IMR-90 (cell line): ENCODE measurements around the gene SEZ6L2. TPM values are rescaled to one million over a fixed set of nuclear protein-coding genes. Genes with fewer than 3 reads are reported as not detected.

Source experiments
- ATAC-seq: fragments of 200-7000 bp; cut with Tn5 transposase; 2 replicates; pipeline ENCODE4 v1.9.1; 2020; ENCODE audit warnings: low read depth, mild to moderate bottlenecking, moderate library complexity
- BruUV-seq: library from RNA; stranded (reverse); fragments of 400-500 nt; replicated peaks from 2 replicates; lab custom pipeline; 2021; lab: Mats Ljungman, UMichigan
- CTCF ChIA-PET: fragments of 300-600 bp; formaldehyde crosslinking; extraction: SDS; loops from one replicate; lab custom pipeline; 2021; ENCODE audit warnings: antibody characterized with exemption; lab: Yijun Ruan, JAX
- POLR2A ChIA-PET: fragments of 300-600 bp; sonication (Branson Sonifier 250); formaldehyde crosslinking; loops from one replicate; lab custom pipeline; 2022; ENCODE audit warnings: antibody characterized with exemption; ENCODE audit not compliant: unreplicated experiment; lab: Charles Lee
- DNase-seq: peaks from one replicate; pipeline ENCODE4 v3.0.0; 2013
- H2AFZ ChIP-seq: replicated peaks from 2 replicates; pipeline ENCODE3; 2013; ENCODE audit warnings: low read length, mild to moderate bottlenecking; ENCODE audit not compliant: poor library complexity
- H2AK5ac ChIP-seq: 2 replicates; pipeline ENCODE4 v1.6.1; 2013; ENCODE audit warnings: low read depth, low read length, inconsistent platforms
- H2AK9ac ChIP-seq: replicated peaks from 2 replicates; pipeline ENCODE3; 2013; ENCODE audit warnings: mild to moderate bottlenecking, low read depth, low read length, moderate library complexity; ENCODE audit not compliant: poor library complexity
- H2BK120ac ChIP-seq: 2 replicates; pipeline ENCODE4 v1.6.1; 2013; ENCODE audit warnings: low read depth, low read length, inconsistent platforms
- H2BK15ac ChIP-seq: 3 replicates; pipeline ENCODE4 v1.6.1; 2013; ENCODE audit warnings: low read depth, low read length, inconsistent platforms
- H2BK20ac ChIP-seq: 2 replicates; pipeline ENCODE4 v1.6.1; 2013; ENCODE audit warnings: low read depth, mild to moderate bottlenecking, inconsistent platforms, low read length, moderate library complexity
- H2BK5ac ChIP-seq: 2 replicates; pipeline ENCODE4 v1.6.1; 2013; ENCODE audit warnings: mild to moderate bottlenecking, low read depth, low read length, inconsistent platforms; ENCODE audit not compliant: poor library complexity, severe bottlenecking
- H3K14ac ChIP-seq: replicated peaks from 2 replicates; pipeline ENCODE4 v1.6.1; 2013; ENCODE audit warnings: low read depth, low read length, inconsistent platforms
- H3K18ac ChIP-seq: 2 replicates; pipeline ENCODE4 v1.6.1; 2013; ENCODE audit warnings: low read depth, low read length, control low read depth
- H3K23ac ChIP-seq: 2 replicates; pipeline ENCODE4 v1.6.1; 2013; ENCODE audit warnings: low read depth, low read length, inconsistent platforms
- H3K27ac ChIP-seq: 2 replicates; pipeline ENCODE4 v1.5.1; 2013; ENCODE audit warnings: mild to moderate bottlenecking, control low read depth, low read length; ENCODE audit not compliant: insufficient read depth
- H3K27me3 ChIP-seq: 2 replicates; pipeline ENCODE4 v1.6.1; 2013; ENCODE audit warnings: low read length; ENCODE audit not compliant: control insufficient read depth, insufficient read depth
- H3K36me3 ChIP-seq: 2 replicates; pipeline ENCODE4 v1.6.1; 2013; ENCODE audit warnings: low read length, mixed read lengths; ENCODE audit not compliant: control insufficient read depth, insufficient read depth
- H3K4ac ChIP-seq: 2 replicates; pipeline ENCODE4 v1.6.1; 2013; ENCODE audit warnings: low read depth, low read length, inconsistent platforms
- H3K4me1 ChIP-seq: 2 replicates; pipeline ENCODE4 v1.6.1; 2013; ENCODE audit warnings: low read length, mixed read lengths; ENCODE audit not compliant: control insufficient read depth, insufficient read depth
- H3K4me2 ChIP-seq: 2 replicates; pipeline ENCODE4 v1.6.1; 2013; ENCODE audit warnings: low read depth, mild to moderate bottlenecking, control low read depth, low read length, moderate library complexity
- H3K4me3 ChIP-seq: 2 replicates; pipeline ENCODE4 v1.5.1; 2013; ENCODE audit warnings: low read depth, mild to moderate bottlenecking, control low read depth, low read length, moderate library complexity; ENCODE audit not compliant: insufficient read depth
- H3K56ac ChIP-seq: 2 replicates; pipeline ENCODE4 v1.6.1; 2013; ENCODE audit warnings: low read length, inconsistent platforms; ENCODE audit not compliant: insufficient read depth; ENCODE audit errors: extremely low read depth
- H3K79me1 ChIP-seq, 2 experiments: 2 replicates each; pipeline ENCODE4 v1.6.1; 2013; ENCODE audit warnings: low read length in 2 of 2, inconsistent platforms in 1 of 2, low read depth in 1 of 2
- H3K9ac ChIP-seq: 2 replicates; pipeline ENCODE4 v1.6.1; 2013; ENCODE audit warnings: low read depth, low read length, control low read depth
- H3K9me1 ChIP-seq: 2 replicates; pipeline ENCODE4 v1.6.1; 2013; ENCODE audit warnings: low read length, inconsistent platforms; ENCODE audit not compliant: insufficient read depth
- H3K9me3 ChIP-seq: 2 replicates; pipeline ENCODE4 v1.6.1; 2013; ENCODE audit warnings: low read length; ENCODE audit not compliant: control insufficient read depth, insufficient read depth
- H4K20me1 ChIP-seq: 2 replicates; pipeline ENCODE4 v1.6.1; 2013; ENCODE audit warnings: low read length, inconsistent platforms; ENCODE audit not compliant: insufficient read depth
- H4K5ac ChIP-seq: 2 replicates; pipeline ENCODE4 v1.6.1; 2013; ENCODE audit warnings: mild to moderate bottlenecking, low read depth, low read length, control low read depth
- H4K8ac ChIP-seq, 2 experiments: 2 replicates each; pipeline ENCODE4 v1.6.1; 2013; ENCODE audit warnings: low read depth in 2 of 2, low read length in 2 of 2, control low read depth in 1 of 2, inconsistent platforms in 1 of 2
- H4K91ac ChIP-seq: 2 replicates; pipeline ENCODE4 v1.6.1; 2013; ENCODE audit warnings: low read depth, low read length, inconsistent platforms; ENCODE audit not compliant: insufficient read depth
- CHD1 ChIP-seq: IDR thresholded peaks from 2 replicates; pipeline ENCODE4 v1.6.1; 2012; ENCODE audit warnings: low read depth, low read length, improper control_type of control experiment
- ELK1 ChIP-seq: fragments of 150-350 bp; IDR thresholded peaks from 2 replicates; pipeline ENCODE4 v1.6.1; 2016; ENCODE audit warnings: low read depth, mild to moderate bottlenecking, low read length, moderate library complexity, borderline replicate concordance
- FOS ChIP-seq: fragments of 150-350 bp; IDR thresholded peaks from 2 replicates; pipeline ENCODE4 v1.6.1; 2016; ENCODE audit warnings: low read depth, low read length
- NFE2L2 ChIP-seq: fragments of 150-350 bp; IDR thresholded peaks from 2 replicates; pipeline ENCODE4 v1.6.1; 2016; ENCODE audit warnings: low read depth, mild to moderate bottlenecking, low read length
- RFX5 ChIP-seq: IDR thresholded peaks from 2 replicates; pipeline ENCODE4 v1.8.0; 2012; ENCODE audit warnings: low read depth, mild to moderate bottlenecking, low read length, moderate library complexity
- WGBS, 2 experiments: methylation state at CpG; one replicate each; pipeline versions ENCODE4 v1.1.5 to v1.1.7; 2013; ENCODE audit warnings: missing lambda C conversion rate in 2 of 2; ENCODE audit not compliant: insufficient read length in 1 of 2; ENCODE audit errors: extremely low coverage in 2 of 2; 5-methylcytosine and 5-hydroxymethylcytosine counted together
- dilution Hi-C: fragments of 300-500 bp; cut with HindIII; formaldehyde crosslinking; loops from one replicate; pipeline ENCODE4 v1.14.3; 2018; ENCODE audit warnings: low sequenced_read_pairs; ENCODE audit not compliant: unreplicated experiment
- in situ Hi-C: fragments of 300-500 bp; cut with MboI; formaldehyde crosslinking; loops from 3 replicates; pipeline ENCODE4 v1.14.3; 2019; ENCODE audit warnings: low sequenced_read_pairs, inconsistent platforms, mixed read lengths
- intact Hi-C: fragments of 100-400 bp; cut with micrococcal nuclease; formaldehyde crosslinking; loops from 2 replicates; pipeline ENCODE4 v1.10.0; 2022
- polyA plus RNA-seq, 3 experiments: library from polyadenylated mRNA; depleted of rRNA; stranded (reverse); fragments of >200 nt; gene quantifications; 2 replicates each; pipeline ENCODE4 v1.2.3, GENCODE V29; 2012; ENCODE audit warnings: low replicate concordance in 1 of 3
- total RNA-seq: library from RNA; depleted of rRNA; stranded (reverse); fragments of >200 nt; gene quantifications from 2 replicates; pipeline ENCODE4 v1.2.3, GENCODE V29; 2012; rRNA removed

The SEZ6L2 gene
- total and polyA plus RNA-seq, 2 of the 4 experiments (the other 2 are of a cell fraction), result 0.72 to 10.5 TPM

DNA sequence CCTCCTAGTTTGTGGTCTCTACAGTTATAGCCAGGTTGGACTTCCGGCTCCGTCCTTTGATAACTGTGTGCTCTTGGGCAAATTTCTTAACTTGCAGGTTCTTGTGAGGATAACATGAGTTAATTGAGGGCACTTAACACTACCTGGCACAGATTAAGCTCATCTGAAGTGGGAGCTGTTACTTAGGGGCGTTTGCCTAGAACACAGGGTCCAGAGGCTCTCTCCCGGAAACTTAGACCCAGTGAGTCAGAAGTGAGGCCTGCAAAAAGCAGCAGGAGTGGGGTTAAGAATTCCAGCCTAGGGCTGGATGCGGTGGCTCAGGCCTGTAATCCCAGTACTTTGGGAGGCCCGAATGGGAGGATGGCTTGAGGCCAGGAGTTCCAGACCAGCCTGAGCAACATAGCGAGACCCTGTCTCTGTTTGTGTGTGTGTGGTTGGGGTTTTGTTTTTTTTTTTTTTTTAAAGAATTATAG is 77.7 kb downstream of the SEZ6L2 start:
- peaks cover 31% of the 10 kb centered on the region for H3K4me1 ChIP-seq
- peaks cover 6% of the 10 kb centered on the region for H3K36me3 ChIP-seq
- H3K9me1 ChIP-seq, result peaks cover 21% of the 10 kb centered on the region
- in situ Hi-C loops, result no loop called here
- dilution Hi-C loops, result no loop called here
- H3K4me2 ChIP-seq, result peak overlapping the region; percentile 90
- peak overlapping the region; percentile 68 to 95 for H4K8ac ChIP-seq
- peak overlapping the region; percentile 100 for H2AK9ac ChIP-seq
- H4K91ac ChIP-seq, result peak overlapping the region; percentile 92
- H3K27me3 ChIP-seq, result no peaks in the 10 kb centered on the region
- H2BK5ac ChIP-seq, result peak overlapping the region; percentile 86
- intact Hi-C loops, result loop anchor here (5.0 kb wide), 1 partner anchor 41 kb away; the partner anchor contains the start of gene CDIPT
- peak overlapping the region; percentile 88 for H3K27ac ChIP-seq
- peak overlapping the region; percentile 94 for H3K23ac ChIP-seq
- WGBS, 2 experiments, result no CpG with 5 or more reads among the region's 7 CpGs
- H3K9ac ChIP-seq, result peak overlapping the region; percentile 88
- H3K18ac ChIP-seq, result peak overlapping the region; percentile 57
- peak overlapping the region; percentile 85 for H3K4me3 ChIP-seq
- peak overlapping the region; percentile 52; the same call in 2 of the 3 replicates for H2BK15ac ChIP-seq
- H2AFZ ChIP-seq, result no peak overlapping the region
- H2BK20ac ChIP-seq, result peak overlapping the region; percentile 65; the same call in 1 of the 2 replicates
- ChIA-PET POLR2A (interaction anchor here (0.6 kb wide), 1 partner anchor 8 kb away, joined by 4 read pairs; no protein-coding TSS in a partner anchor), CTCF (interaction anchor here (0.6 to 1.8 kb wide), 2 partner anchors 27 to 594 kb away, joined by 3 to 7 read pairs; no protein-coding TSS in a partner anchor)
- ATAC-seq, result peak; percentile 22
- H2BK120ac ChIP-seq, result peak overlapping the region; percentile 76
- H3K56ac ChIP-seq, result peak overlapping the region; percentile 94
- H3K79me1 ChIP-seq, result peaks cover 25 to 70% of the 10 kb centered on the region in 2 experiments; a peak in 3 of 4 replicates
- H3K4ac ChIP-seq, result peak overlapping the region; percentile 93
- H2AK5ac ChIP-seq, result peak overlapping the region; percentile 97
- peak overlapping the region; percentile 99 for H3K14ac ChIP-seq
- peak overlapping the region; percentile 88 for H4K5ac ChIP-seq
- H4K20me1 ChIP-seq, result peaks cover 12% of the 10 kb centered on the region
- BruUV-seq, result no TSS peak
- TF ChIP-seq CHD1, result no peak
- TF ChIP-seq ELK1, result no peak
- no peak for TF ChIP-seq NFE2L2
- TF ChIP-seq FOS, result 0 out of 2 replicates have a peak, but pooled peaks have one; percentile 34
- TF ChIP-seq RFX5, result no peak
- DNase-seq, result peak; percentile 79
- no peaks in the 10 kb centered on the region for H3K9me3 ChIP-seq

Other genes with a start within 250 kb of the SEZ6L2 start
- gene SPN, start 236.3 kb downstream of the SEZ6L2 start, total RNA-seq, result not detected in 2 replicates
- not detected in 2 replicates for gene SPN, start 236.3 kb downstream of the SEZ6L2 start, polyA plus RNA-seq (2012; rRNA removed)
- gene QPRT, start 220.4 kb downstream of the SEZ6L2 start, total RNA-seq, result 3.4 and 3.6 TPM in 2 replicates
- 6.3 and 6.8 TPM in 2 replicates for gene QPRT, start 220.4 kb downstream of the SEZ6L2 start, polyA plus RNA-seq (2012; rRNA removed)
- not detected in 2 replicates for gene C16orf54, start 153.6 kb downstream of the SEZ6L2 start, total RNA-seq
- not detected in 2 replicates for gene C16orf54, start 153.6 kb downstream of the SEZ6L2 start, polyA plus RNA-seq (2012; rRNA removed)
- not detected in 2 replicates for gene ZG16, start 121.3 kb downstream of the SEZ6L2 start, total RNA-seq
- not detected in 2 replicates for gene ZG16, start 121.3 kb downstream of the SEZ6L2 start, polyA plus RNA-seq (2012; rRNA removed)
- gene KIF22, start 108.8 kb downstream of the SEZ6L2 start, total RNA-seq, result 40.8 and 43.0 TPM in 2 replicates
- 65.1 and 66.0 TPM in 2 replicates for gene KIF22, start 108.8 kb downstream of the SEZ6L2 start, polyA plus RNA-seq (2012; rRNA removed)
- gene MAZ, start 93.0 kb downstream of the SEZ6L2 start, total RNA-seq, result 113 and 127 TPM in 2 replicates
- gene MAZ, start 93.0 kb downstream of the SEZ6L2 start, polyA plus RNA-seq (2012; rRNA removed), result 124 and 138 TPM in 2 replicates
- 0.90 and 1.4 TPM in 2 replicates for gene PRRT2, start 87.4 kb downstream of the SEZ6L2 start, total RNA-seq
- 10.5 and 10.7 TPM in 2 replicates for gene PRRT2, start 87.4 kb downstream of the SEZ6L2 start, polyA plus RNA-seq (2012; rRNA removed)
- 10.6 and 15.3 TPM in 2 replicates for gene PAGR1, start 83.4 kb downstream of the SEZ6L2 start, total RNA-seq
- gene PAGR1, start 83.4 kb downstream of the SEZ6L2 start, polyA plus RNA-seq (2012; rRNA removed), result 22.1 and 26.4 TPM in 2 replicates
- gene MVP, start 79.1 kb downstream of the SEZ6L2 start, total RNA-seq, result 221 and 319 TPM in 2 replicates
- 204 and 231 TPM in 2 replicates for gene MVP, start 79.1 kb downstream of the SEZ6L2 start, polyA plus RNA-seq (2012; rRNA removed)
- gene CDIPT, start 36.3 kb downstream of the SEZ6L2 start, total RNA-seq, result 47.1 and 48.3 TPM in 2 replicates
- 100 and 111 TPM in 2 replicates for gene CDIPT, start 36.3 kb downstream of the SEZ6L2 start, polyA plus RNA-seq (2012; rRNA removed)
- gene ASPHD1, start 938 bp upstream of the SEZ6L2 start, total RNA-seq, result 4.1 and 4.2 TPM in 2 replicates
- 14.5 and 15.7 TPM in 2 replicates for gene ASPHD1, start 938 bp upstream of the SEZ6L2 start, polyA plus RNA-seq (2012; rRNA removed)
- gene KCTD13, start 26.7 kb upstream of the SEZ6L2 start, total RNA-seq, result 3.1 and 4.1 TPM in 2 replicates
- gene KCTD13, start 26.7 kb upstream of the SEZ6L2 start, polyA plus RNA-seq (2012; rRNA removed), result 20.7 and 22.2 TPM in 2 replicates
- 44.2 and 47.0 TPM in 2 replicates for gene TMEM219, start 62.5 kb upstream of the SEZ6L2 start, total RNA-seq
- 94.3 and 95.3 TPM in 2 replicates for gene TMEM219, start 62.5 kb upstream of the SEZ6L2 start, polyA plus RNA-seq (2012; rRNA removed)
- gene TAOK2, start 74.3 kb upstream of the SEZ6L2 start, total RNA-seq, result 31.7 and 32.8 TPM in 2 replicates
- gene TAOK2, start 74.3 kb upstream of the SEZ6L2 start, polyA plus RNA-seq (2012; rRNA removed), result 23.0 and 26.4 TPM in 2 replicates
- 5.0 and 5.8 TPM in 2 replicates for gene HIRIP3, start 96.1 kb upstream of the SEZ6L2 start, total RNA-seq
- 10.5 and 13.7 TPM in 2 replicates for gene HIRIP3, start 96.1 kb upstream of the SEZ6L2 start, polyA plus RNA-seq (2012; rRNA removed)
- gene INO80E, start 96.7 kb upstream of the SEZ6L2 start, total RNA-seq, result 42.1 and 42.8 TPM in 2 replicates
- 40.9 and 46.5 TPM in 2 replicates for gene INO80E, start 96.7 kb upstream of the SEZ6L2 start, polyA plus RNA-seq (2012; rRNA removed)
- under 0.01 TPM in 1 of 2 replicates, not detected in the other for gene DOC2A, start 111.5 kb upstream of the SEZ6L2 start, total RNA-seq
- gene DOC2A, start 111.5 kb upstream of the SEZ6L2 start, polyA plus RNA-seq (2012; rRNA removed), result 0.48 and 0.50 TPM in 2 replicates
- gene C16orf92, start 123.6 kb upstream of the SEZ6L2 start, total RNA-seq, result not detected in 2 replicates
- not detected in 2 replicates for gene C16orf92, start 123.6 kb upstream of the SEZ6L2 start, polyA plus RNA-seq (2012; rRNA removed)
- not detected in 2 replicates for gene TLCD3B, start 131.7 kb upstream of the SEZ6L2 start, total RNA-seq
- 0.14 and 0.19 TPM in 2 replicates for gene TLCD3B, start 131.7 kb upstream of the SEZ6L2 start, polyA plus RNA-seq (2012; rRNA removed)
- gene ALDOA, start 166.2 kb upstream of the SEZ6L2 start, total RNA-seq, result 1,576 and 1,697 TPM in 2 replicates
- 1,990 and 2,139 TPM in 2 replicates for gene ALDOA, start 166.2 kb upstream of the SEZ6L2 start, polyA plus RNA-seq (2012; rRNA removed)
- gene PPP4C, start 176.4 kb upstream of the SEZ6L2 start, total RNA-seq, result 209 and 222 TPM in 2 replicates
- gene PPP4C, start 176.4 kb upstream of the SEZ6L2 start, polyA plus RNA-seq (2012; rRNA removed), result 200 and 202 TPM in 2 replicates
- gene TBX6, start 192.4 kb upstream of the SEZ6L2 start, total RNA-seq, result not detected in 2 replicates
- gene TBX6, start 192.4 kb upstream of the SEZ6L2 start, polyA plus RNA-seq (2012; rRNA removed), result 0.06 and 0.10 TPM in 2 replicates
- gene YPEL3, start 196.7 kb upstream of the SEZ6L2 start, total RNA-seq, result 1.1 and 3.1 TPM in 2 replicates
- 25.6 and 33.3 TPM in 2 replicates for gene YPEL3, start 196.7 kb upstream of the SEZ6L2 start, polyA plus RNA-seq (2012; rRNA removed)
- under 0.01 and 0.28 TPM in 2 replicates for gene GDPD3, start 214.0 kb upstream of the SEZ6L2 start, total RNA-seq
- gene GDPD3, start 214.0 kb upstream of the SEZ6L2 start, polyA plus RNA-seq (2012; rRNA removed), result 2.8 and 19.5 TPM in 2 replicates
- gene MAPK3, start 223.7 kb upstream of the SEZ6L2 start, total RNA-seq, result 22.5 and 30.8 TPM in 2 replicates
- 137 and 150 TPM in 2 replicates for gene MAPK3, start 223.7 kb upstream of the SEZ6L2 start, polyA plus RNA-seq (2012; rRNA removed)